GM21717 (cell line): ENCODE data around the gene STAG1.
"Not testable (repeated sequence)": the region's sequence is repeated elsewhere in the genome, so short reads cannot be mapped to it uniquely, and the experiment has no call there.

Experiments used
- ATAC-seq: cut with Tn5 transposase; IDR thresholded peaks from one replicate; pipeline ENCODE4 v1.9.1; 2021; ENCODE audit warnings: mild to moderate bottlenecking, moderate library complexity; ENCODE audit not compliant: unreplicated experiment

The STAG1 gene

GRCh38 chr3:136606216-136606615, 146.0 kb downstream of the STAG1 start:
- not testable (repeated sequence) for ATAC-seq

GRCh38 chr3:136604961-136605360, 147.2 kb downstream of the STAG1 start:
- ATAC-seq: no peak

GRCh38 chr3:136602818-136603217, 149.4 kb downstream of the STAG1 start:
- no peak for ATAC-seq

- ATAC-seq: no peak
Observed at GRCh38 chr3:136595913-136596697, 156.1 kb downstream of the STAG1 start.

- ATAC-seq: no peak
Observed at GRCh38 chr3:136586580-136586979, 165.6 kb downstream of the STAG1 start.

- ATAC-seq: no peak
Observed at GRCh38 chr3:136584728-136585127, 167.4 kb downstream of the STAG1 start.

- no peak for ATAC-seq
Observed at GRCh38 chr3:136583823-136584222, 168.4 kb downstream of the STAG1 start.

GRCh38 chr3:136577791-136578190, 174.4 kb downstream of the STAG1 start:
- ATAC-seq: no peak

- ATAC-seq: no peak
Observed at GRCh38 chr3:136576279-136577009, 175.7 kb downstream of the STAG1 start.

- ATAC-seq: no peak
Observed at GRCh38 chr3:136567599-136568188, 184.5 kb downstream of the STAG1 start.

- ATAC-seq: not testable (repeated sequence)
Observed at GRCh38 chr3:136564962-136565361, 187.2 kb downstream of the STAG1 start.

- no peak for ATAC-seq
Observed at GRCh38 chr3:136562026-136562425, 190.2 kb downstream of the STAG1 start.

GRCh38 chr3:136559896-136560295, 192.3 kb downstream of the STAG1 start:
- no peak for ATAC-seq

- ATAC-seq: not testable (repeated sequence)
Observed at GRCh38 chr3:136549461-136549860, 202.7 kb downstream of the STAG1 start.

- ATAC-seq: no peak
Observed at GRCh38 chr3:136547293-136547692, 204.9 kb downstream of the STAG1 start.

- no peak for ATAC-seq
Observed at GRCh38 chr3:136546720-136547119, 205.5 kb downstream of the STAG1 start.

- ATAC-seq: no peak
Observed at GRCh38 chr3:136545664-136546268, 206.4 kb downstream of the STAG1 start.

- ATAC-seq: no peak
Observed at GRCh38 chr3:136544532-136544931, 207.6 kb downstream of the STAG1 start.

GRCh38 chr3:136543385-136543784, 208.8 kb downstream of the STAG1 start:
- no peak for ATAC-seq

- no peak for ATAC-seq
Observed at GRCh38 chr3:136535906-136536305, 216.3 kb downstream of the STAG1 start.

GRCh38 chr3:136532766-136533165, 219.4 kb downstream of the STAG1 start:
- no peak for ATAC-seq
